Activated T-cell treated with anti-CD3 and anti-CD28 coated beads, Interleukin-2, amount 50 U/mL, for 1 hour (primary cell): ENCODE results near the gene DCDC2.
"Not testable (repeated sequence)": the region's sequence is repeated elsewhere in the genome, so short reads cannot be mapped to it uniquely, and the experiment has no call there.

Experiments
- DNase-seq: peaks from one replicate; pipeline ENCODE4 v3.0.0-alpha.2; 2020

Gene DCDC2

DNA sequence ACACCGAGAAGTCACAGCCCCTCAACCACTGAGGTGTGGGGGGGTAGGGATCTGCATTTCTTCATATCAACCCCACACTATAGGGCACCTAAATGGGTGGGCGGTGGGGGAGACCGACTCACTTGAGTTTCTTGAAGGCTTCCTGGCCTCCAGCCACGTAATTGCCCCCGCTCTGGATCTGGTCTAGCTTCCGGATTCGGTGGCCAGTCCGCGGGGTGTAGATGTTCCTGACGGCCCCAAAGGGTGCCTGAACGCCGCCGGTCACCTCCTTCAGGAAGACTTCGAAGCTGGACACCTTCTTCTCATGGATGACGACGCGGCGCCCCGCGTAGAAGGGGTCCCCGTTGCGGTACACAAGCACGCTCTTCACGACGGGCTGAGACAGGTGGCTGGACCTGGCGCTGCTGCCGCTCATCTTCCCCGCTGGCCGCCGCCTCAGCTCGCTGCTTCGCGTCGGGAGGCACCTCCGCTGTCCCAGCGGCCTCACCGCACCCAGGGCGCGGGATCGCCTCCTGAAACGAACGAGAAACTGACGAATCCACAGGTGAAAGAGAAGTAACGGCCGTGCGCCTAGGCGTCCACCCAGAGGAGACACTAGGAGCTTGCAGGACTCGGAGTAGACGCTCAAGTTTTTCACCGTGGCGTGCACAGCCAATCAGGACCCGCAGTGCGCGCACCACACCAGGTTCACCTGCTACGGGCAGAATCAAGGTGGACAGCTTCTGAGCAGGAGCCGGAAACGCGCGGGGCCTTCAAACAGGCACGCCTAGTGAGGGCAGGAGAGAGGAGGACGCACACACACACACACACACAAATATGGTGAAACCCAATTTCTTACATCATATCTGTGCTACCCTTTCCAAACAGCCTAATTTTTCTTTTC, at the start of gene DCDC2:
TSS of gene DCDC2 (minus strand) at position 724 of the 883 bp plus-strand sequence. CDS start at position 415, 309 bp downstream.
- DNase-seq: peak; percentile 45

DNA sequence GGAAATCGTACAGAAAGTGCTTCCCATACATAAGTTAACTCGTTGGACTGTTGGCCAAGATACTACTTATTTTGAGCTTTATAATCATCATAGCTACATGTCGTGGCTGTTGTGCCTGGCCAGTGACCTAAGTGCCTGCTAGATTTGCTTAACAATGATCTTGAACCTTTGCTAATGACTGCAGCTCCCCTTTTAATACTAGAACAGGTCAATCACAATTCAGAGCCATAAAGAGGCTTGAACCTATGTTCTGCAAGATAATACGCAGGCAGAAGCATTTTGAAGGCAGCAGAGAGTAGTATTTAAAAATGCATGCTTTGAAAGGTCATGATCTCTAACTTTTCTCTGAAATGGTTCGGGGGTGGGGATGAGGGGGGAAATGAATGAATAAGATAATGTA, 47.4 kb upstream of the DCDC2 start:
- DNase-seq: no peak

DNA sequence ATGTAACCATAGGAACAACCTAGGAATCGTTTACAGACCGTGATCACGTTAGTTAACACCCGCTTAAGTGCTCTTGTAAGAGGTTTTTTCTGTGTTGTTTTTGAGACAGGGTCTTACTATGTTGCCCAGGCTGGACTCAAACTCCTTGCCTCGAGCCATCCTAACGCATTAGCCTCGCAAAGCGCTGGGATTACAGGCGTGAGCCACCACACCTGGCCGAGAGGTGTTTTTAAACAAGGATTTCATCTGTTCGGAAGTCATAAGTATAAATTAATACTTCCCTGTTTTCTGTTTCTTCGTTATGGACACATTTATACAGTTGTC, 45.6 kb upstream of the DCDC2 start:
- DNase-seq: no peak

DNA sequence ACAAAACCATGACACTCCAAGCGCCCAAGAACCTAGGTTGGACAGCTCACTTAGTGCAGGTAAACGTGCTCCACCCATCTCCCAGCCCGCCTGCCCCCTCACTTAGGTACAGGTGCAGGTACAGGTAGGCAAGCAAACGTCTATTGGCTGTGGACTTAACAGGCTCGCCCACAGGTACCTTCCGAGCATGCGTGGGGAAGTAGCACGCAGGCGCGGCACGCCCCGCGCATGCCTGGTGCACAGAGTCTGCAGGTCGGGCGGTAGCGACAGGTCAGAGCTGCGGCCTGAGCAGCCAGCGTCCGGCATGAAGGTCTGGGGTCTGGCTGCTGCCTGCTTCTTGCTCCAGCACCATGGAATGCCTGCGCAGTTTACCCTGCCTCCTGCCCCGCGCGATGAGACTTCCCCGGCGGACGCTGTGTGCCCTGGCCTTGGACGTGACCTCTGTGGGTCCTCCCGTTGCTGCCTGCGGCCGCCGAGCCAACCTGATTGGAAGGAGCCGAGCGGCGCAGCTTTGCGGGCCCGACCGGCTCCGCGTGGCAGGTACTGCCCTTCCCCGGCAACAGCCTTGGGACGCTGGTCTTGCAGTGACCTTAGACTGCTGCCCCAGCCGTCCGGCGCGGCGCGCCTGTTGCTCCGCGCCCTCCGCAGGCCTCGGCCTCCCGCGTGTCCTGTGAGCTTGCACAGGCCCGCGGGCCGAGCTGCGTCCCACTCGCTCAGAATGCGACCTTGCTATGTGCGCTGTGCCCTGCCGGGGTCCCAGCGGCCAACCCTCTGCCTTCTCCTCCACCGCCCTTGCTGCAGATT, 45.0 kb upstream of the DCDC2 start, which contains the start of gene MRS2:
TSS of gene MRS2 (plus strand) at position 240 of the 804 bp plus-strand sequence. CDS start at position 351, 111 bp downstream.
- DNase-seq: peak; percentile 78

DNA sequence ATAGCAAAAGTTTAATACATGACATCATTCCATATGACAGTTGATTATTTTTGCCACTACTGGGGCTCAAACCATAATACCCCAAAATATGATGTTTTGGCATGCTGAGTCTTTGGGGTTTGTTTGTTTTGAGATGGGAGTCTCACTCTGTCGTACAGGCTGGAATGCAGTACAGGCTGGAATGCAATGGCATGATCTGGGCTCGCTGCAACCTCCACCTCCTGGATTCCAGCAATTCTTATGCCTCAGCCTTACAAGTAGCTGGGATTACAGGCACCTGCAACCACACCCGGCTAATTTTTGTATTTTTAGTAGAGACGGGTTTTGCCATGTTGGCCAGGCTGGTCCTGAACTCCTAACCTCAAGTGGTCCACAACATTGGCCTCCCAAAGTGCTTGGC, 43.6 kb upstream of the DCDC2 start:
- DNase-seq: no peak

DNA sequence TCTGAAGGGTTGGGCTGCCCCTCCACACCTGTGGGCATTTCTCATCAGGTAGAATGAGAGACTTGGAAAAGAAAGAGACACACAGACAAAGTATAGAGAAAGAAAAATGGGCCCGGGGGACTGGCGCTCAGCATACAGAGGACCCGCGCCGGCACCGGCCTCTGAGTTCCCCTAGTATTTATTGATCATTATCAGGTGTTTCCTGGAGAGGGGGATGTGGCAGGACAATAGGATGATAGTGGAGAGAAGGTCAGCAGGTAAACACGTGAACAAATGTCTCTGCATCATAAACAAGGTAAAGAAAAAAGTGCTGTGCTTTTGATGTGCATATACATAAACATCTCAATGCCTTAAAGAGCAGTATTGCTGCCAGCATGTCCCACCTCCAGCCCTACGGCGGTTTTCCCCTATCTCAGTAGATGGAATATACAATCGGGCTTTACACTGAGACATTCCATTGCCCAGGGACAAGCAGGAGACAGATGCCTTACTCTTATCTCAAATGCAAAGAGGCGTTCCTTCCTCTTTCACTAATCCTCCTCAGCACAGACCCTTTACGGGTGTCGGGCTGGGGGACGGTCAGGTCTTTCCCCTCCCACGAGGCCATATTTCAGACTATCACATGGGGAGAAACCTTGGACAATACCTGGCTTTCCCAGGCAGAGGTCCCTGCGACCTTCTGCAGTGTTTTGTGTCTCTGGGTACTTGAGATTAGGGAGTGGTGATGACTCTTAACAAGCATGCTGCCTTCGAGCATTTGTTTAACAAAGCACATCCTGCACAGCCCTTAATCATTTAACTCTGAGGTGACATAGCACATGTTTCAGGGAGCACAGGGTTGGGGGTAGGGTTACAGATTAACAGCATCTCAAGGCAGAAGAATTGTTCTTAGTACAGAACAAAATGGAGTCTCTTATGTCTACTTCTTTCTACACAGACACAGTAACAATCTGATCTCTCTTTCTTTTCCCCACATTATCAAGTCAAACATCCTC, 42.5 kb upstream of the DCDC2 start:
- DNase-seq: not testable (repeated sequence)

DNA sequence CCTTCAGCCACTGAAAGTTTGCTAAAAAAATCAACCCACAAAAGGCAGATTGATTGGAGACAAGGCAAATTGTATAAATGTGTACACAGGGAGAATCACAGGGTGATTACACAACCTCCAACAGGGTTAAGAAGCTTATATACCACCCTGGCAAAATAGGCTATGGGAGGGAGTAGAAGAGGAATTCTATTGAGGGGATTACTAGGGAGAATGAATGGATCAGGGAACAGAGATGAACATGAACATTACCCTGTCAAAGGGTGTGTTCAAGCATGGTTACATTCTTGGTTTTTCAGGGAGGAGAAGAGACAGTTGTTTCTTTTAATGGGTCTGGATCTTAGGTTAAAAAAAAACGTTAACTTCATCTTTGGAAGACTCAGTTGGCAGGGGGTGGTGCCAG, 39.8 kb upstream of the DCDC2 start:
- no peak for DNase-seq

DNA sequence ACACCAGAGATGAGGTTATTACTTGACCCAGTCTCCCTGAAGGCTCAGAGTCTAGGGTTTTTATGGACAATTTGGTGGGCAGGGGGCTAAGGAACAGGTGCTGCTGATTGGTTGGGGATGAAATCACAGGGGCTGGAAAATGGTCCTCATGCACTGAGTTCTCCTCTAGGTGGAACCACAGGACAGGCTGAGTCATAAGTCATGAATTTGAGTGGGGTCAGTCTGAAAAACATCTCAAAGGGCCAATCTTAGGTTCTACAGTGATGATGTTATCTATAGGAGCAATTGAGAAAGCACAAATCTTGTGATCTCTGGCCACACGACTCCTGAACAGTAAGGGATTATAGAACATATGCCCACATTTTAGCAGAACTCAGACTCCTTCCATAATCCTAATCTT, 39.0 kb upstream of the DCDC2 start:
- DNase-seq: no peak

DNA sequence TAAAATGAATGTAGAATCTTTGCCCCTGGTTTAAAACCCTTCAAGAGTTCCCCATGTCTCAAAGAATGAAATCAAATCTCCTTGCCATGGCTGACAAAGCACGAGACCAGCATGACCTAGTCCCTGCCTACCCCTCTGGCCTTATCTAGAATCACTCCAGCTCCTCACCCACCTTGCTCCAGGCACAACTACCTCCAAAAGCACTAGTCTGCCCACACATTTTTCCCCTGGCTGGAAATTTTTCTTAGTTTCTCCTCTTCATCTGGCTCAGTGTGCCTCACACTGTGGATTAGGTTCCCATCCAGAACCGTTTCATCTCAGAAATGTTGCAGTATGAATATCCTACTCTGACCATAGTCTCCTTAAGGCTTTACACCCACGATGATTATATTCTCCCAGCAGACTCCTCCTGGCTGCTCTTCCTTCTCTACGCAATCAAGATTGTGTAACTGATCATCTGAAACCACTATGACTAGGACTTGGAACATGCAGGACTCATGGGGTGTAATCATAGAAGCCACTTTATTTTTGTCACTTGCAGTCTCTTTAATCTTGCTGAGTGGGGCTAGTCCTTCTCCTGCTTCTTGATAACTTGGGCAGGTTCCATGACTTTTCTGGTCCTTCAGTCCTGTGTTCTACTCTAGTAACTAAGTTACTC, 37.0 kb upstream of the DCDC2 start:
- DNase-seq: no peak

DNA sequence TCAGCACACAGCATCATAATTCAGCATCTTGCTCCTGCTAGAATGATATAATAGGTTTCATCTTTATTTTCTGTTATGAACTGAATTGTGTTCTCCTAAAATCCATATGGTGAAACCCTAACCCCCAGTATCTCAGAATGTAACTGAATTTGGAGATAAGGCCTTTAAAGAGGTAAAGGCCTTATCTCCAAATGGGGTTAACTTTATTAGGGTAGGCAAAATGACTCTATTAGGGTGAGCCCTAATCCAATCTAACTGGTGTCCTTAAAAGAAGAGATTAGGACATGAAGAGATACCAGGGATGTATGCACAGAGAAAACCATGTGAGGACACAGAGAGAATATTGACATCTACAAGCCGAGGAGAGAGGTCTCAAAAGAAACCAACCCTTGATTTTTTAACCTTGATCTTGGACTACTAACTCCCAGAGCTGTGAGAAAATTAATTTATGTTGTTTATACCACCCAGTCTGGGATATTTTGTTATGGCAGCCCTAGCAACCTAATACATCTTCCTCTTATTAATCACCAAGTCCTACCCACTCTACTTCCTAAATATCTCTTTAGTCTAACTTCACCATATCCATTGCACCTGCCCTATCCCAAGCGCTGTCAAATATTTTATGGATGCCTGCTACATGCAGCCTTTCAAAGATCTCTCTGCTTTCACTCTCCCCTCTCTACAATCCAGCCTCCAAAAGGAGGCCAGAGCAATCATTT, 36.4 kb upstream of the DCDC2 start:
- DNase-seq: no peak

DNA sequence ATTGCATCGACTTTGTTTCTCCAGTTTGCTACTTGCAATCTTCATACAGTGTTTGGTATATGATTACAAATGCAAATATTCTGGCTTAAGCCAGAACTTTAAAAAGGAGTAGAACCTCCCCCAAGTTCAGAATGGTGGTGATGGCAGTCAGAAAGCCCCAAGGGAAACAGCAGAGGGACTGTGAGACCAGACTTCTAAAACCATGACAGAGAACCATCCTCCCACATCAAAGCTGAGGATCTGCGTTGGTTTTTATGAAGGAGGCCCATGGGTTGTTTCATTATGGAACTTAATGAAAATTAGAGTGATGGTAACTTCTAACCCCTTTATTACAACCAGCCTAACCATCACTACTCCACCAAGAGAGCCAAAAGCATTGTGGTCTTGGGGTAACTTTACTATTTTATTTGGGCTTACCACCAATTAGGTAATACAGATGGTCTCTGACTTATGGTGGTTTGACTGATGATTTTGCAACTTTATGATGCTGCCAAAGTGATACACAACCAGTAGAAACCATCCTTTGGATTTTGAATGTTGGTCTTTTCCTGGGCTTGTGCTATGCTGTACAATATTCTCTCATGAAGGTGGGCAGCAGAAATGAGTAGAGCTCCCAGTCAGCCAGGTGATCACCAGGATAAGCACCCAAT, 34.0 kb upstream of the DCDC2 start:
- DNase-seq: no peak

DNA sequence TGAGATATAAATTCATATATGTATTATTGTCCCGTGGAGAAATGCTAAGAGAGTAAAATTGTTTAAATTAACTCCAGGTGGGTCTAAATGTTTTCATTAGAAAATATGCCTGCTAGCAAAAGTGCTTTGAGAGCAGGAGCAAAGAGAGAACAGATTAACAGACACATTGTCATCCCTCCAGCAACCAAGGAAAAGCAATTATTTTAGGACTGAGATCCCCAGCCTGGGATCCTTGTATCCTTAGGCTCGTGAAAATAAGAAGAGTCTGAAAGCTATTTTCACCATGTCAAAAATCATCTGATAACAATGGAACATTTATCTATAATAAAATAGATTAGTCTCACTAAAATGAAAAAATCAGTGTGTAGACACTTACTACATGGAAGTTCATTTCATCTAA, 33.3 kb upstream of the DCDC2 start:
- DNase-seq: no peak

DNA sequence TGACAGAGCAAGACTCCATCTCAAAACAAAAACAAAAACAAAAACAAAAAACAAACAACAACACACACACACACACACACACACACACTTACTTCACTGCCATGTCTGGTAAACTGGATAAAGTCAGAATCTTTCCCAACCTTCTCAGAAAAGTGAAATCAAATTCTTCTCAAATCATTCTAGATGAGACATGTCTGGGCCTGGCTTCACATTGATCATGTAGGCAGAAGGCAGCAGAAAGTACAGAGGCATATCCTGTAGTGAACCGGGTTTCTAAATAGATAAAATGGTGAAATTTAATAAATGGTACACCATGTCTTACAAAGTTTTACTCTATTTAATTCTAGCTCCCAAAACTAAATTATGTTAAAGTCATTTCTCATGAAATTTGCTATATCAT, 30.0 kb upstream of the DCDC2 start:
- DNase-seq: no peak

DNA sequence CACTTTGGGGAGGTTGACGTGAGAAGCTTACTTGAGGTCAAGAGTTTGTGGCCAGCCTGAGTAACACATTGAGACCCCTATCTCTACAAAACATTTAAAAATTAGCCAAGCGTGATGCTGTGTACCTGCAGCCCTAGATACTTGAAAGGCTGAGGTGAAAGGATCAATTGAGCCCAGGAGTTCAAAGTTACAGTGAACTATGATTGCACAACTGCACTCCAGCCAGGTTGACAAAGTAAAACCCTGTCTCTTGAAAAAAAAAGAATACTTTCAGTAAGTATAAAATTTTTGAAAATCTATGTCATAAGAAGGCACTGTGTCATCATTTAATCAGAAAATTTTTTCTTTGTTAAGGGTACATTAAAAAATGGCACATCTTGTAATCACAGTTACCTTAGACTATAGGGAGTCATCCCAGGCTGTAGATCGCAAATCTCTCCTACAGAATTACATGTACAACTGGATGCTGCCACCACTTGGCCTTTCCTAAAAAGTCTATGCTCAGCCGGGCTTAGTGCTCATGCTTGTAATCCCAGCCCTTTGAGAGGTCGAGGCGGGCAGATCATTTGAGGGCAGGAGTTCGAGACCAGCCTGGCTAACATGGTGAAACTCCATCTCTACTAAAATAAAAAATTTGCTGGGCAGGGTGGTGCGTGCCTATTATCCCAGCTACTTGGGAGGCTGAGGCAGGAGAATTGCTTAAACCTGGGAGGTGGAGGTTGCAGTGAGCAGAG, 27.8 kb upstream of the DCDC2 start:
- no peak for DNase-seq

DNA sequence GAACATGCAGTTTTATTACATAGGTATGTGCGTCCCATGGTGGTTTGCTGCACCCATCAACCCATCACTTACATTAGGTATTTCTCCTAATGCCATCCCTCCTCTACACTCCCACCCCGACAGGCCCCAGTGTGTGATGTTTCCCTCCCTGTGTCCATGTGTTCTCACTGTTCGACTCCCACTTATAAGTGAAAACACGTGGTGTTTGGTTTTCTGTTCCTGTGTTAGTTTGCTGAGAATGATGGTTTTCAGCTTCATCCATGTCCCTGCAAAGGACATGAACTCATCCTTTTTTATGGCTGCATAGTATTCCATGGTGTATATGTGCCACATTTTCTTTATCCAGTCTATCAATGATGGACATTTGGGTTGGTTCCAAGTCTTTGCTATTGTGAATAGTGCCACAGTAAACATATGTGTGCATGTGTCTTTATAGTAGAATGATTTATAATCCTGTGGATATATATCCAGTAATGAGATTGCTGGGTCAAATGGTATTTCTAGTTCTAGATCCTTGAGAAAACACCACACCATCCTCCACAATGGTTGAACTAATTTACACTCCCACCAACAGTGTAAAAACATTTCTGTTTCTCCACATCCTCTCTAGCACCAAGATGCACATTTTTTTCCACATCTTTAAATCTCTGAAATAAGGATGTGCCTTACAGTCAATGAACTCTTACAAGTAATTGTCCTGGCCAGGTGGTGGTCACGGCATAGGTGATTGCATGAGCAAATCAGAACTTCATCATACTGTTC, 26.7 kb upstream of the DCDC2 start:
- not testable (repeated sequence) for DNase-seq

DNA sequence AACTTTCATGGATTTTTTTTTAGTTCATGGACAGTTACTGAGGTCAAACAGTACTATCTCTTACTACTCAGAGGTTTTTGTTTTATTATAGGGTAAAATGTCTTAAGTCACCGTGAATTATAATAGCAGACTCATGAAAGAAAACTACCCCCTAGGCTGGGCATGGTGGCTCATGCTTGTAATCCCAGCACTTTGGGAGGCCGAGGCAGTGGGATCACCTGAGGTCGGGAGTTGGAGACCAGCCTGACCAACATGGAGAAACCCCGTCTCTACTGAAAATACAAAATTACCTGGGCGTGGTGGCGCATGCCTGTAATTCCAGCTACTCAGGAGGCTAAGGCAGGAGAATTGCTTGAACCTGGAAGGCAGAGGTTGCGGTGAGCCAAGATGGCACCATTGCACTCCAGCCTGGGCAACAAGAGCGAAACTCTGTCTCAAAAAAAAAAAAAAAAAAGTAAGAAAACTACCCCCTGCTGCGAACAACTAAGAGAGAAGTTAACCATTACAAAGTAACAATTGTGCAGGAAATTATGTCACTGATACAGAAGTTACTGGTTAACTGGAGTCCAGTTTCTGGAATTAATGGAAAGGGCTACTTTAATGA, 25.1 kb upstream of the DCDC2 start:
- DNase-seq: not testable (repeated sequence)

DNA sequence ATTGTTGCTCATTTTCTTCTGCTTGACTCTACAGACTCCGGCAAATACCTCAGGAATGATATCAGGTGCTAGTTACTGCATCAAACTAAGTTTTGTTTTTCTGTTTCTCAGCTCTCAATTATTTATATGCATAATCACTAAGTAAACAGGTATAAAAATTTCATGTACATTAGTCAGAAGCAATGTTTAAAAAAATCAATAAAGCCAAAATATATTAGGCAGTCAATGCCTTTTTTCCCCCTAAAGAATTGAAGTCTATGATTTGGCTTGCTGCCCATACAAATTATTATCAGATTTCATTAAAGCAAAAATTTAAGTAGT, 24.3 kb upstream of the DCDC2 start:
- no peak for DNase-seq

DNA sequence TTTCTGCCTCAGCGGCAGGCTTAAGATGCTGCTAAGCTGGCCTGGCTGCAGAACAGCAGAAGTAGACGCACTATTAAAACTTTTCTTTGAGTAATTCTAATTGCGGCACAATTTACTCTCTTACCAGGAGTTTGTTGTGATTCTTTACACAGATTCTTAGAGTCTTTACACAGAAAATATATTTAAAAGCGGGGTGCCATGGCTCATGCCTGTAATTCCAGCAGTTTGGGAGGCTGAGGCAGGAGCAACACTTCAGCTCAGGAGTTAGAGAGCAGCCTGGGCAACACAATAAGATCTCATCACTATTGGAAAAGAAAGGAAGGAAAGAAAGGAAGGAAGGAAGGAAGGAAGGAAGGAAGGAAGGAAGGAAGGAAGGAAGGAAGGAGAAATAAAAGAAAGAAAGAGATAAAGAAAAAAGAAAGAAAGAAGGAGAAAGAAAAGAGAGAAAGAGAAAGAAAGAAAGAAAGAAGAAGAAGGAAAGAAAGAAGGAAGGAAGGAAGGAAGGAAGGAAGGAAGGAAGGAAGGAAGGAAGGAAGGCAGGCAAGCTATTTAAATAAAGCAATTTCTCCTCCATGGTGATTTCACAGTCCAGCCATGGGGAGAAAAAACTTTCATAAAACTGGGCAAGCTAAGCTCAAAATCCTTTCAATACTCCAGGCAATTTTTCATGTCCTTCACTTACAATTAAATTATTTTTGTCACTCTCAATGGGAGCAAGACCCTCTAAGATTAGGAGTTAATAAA, 23.8 kb upstream of the DCDC2 start:
- no peak for DNase-seq
